IPS DF 19.7 (cell line): ENCODE measurements around the gene APOOL.
A peak's percentile ranks its signal among the peaks of the same experiment; 100 is the strongest.
"Not testable (repeated sequence)": the region's sequence is repeated elsewhere in the genome, so short reads cannot be mapped to it uniquely, and the experiment has no call there.

Source experiments
- DNase-seq: peaks from one replicate; pipeline ENCODE4 v3.0.0-alpha.2; 2013; ENCODE audit warnings: low read depth, low spot score

APOOL gene, protein sequence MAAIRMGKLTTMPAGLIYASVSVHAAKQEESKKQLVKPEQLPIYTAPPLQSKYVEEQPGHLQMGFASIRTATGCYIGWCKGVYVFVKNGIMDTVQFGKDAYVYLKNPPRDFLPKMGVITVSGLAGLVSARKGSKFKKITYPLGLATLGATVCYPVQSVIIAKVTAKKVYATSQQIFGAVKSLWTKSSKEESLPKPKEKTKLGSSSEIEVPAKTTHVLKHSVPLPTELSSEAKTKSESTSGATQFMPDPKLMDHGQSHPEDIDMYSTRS

DNA sequence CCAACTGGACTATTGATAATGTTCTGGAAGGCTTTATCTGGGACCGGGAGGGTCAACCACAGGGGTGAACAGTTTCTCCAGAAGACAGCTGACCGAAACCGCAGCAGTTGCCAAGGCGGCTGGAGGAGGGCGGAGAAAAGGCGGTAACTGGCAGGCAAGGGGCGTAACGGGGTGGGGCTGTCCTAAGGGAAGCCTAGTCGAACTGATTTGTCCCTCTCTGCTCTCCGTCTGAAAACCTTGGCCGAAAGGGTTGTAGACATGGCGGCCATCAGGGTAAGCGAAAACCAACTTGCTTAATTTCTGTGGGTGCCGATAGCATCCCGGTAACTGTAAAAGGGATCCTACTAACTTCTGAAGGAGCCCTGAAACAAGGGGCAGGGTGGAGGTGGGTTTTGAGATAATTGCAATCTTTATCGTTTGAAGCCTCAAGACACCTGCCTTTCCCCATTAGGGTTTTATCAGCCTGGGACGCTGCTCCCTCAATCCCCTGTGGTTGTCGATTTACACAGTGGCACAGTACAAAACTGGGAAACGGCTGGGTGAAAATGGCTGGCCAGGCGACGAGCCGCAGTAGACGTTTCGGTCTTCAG, at the start of gene APOOL:
Gene APOOL, plus strand, starts transcription at position 223 of the 590 bp plus-strand sequence. Its CDS starts 36 bp downstream, at position 259.
- DNase-seq, result peak; percentile 52

DNA sequence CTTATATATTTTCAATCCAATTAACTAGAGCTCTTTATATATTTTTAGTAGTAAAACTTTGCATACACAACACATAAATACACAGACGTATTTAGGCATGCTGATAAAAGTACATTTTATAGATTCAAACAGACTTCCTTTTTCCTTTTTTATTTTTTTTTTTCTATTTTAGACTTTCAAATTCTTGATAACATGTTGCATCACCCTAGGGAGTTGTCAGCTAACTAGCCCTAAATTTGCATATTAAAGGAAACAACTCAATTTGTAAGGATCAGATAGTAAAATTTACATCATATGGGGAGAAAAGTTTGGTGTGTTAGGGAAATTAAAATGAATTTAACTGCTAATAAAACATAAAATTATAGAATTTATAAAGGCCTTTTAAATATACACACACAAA, 47.4 kb upstream of the APOOL start:
- DNase-seq, result no peak

DNA sequence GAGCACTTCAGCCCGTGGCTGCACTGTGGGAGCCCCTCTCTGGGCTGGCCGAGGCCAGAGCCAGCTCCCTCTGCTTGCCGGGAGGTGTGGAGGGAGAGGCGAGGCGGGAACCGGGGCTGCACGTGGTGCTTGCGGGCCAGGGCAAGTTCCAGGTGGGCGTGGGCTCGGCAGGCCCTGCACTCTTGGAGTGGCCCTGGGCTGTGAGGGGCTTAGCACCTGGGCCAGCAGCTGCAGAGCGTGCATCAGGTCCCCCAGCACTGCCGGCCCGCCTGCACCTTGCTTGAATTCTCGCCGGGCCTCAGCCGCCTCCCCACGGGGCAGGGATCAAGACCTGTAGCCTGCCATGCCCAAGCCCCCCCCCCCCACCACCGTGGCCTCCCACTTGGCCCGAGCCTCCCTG, 28.9 kb upstream of the APOOL start:
- DNase-seq, result no peak

DNA sequence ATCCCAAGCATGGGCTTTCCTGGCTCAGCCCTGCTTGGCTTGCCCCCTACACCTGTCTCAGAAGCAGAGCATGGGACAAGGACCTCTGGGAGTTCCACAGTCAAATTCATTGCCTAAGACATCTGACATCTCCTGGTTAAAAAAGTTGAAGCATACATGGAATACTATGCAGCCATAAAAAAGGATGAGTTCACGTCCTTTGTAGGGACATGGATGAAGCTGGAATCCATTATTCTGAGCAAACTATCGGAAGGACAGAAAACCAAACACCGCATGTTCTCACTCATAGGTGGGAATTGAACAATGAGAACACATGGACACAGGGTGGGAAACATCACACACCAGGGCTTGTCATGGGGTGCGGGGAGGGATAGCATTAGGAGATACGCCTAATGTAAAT, 11.9 kb upstream of the APOOL start:
- DNase-seq, result not testable (repeated sequence)

DNA sequence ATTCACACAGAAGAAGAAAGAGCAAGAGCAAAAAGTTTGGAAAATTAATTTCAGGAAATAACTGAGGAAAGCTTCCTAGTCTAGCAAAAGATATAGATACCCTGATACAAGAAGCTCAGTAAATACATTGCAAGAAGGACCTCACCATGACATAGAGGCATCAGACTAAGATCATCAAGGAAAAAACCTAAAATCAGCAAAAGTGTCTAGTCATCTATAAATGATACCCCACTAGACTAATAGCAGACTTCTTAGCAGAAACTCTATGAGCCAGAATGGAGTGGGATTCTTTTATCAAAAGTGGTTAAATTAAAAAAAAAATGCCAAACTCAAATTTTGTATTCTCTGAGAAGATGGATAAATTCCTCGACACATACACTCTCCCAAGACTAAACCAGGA, 10.5 kb upstream of the APOOL start:
- DNase-seq, result no peak

DNA sequence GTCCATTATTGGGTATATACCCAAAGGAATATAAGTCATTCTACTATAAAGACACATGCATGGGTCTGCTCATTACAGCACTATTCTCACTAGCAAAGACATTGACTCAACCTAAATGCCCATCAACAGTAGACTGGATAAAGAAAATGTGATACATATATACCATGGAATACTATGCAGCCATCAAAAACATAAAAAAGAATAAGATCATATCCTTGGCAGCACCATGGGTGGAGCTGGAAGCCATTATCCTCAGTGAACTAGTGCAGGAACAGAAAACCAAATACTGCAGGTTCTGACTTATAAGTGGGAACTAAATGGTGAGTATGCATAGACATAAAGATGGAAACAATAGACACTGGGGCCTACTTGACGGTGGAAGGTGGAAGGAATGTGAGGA, 2.3 kb upstream of the APOOL start:
- no peak for DNase-seq

DNA sequence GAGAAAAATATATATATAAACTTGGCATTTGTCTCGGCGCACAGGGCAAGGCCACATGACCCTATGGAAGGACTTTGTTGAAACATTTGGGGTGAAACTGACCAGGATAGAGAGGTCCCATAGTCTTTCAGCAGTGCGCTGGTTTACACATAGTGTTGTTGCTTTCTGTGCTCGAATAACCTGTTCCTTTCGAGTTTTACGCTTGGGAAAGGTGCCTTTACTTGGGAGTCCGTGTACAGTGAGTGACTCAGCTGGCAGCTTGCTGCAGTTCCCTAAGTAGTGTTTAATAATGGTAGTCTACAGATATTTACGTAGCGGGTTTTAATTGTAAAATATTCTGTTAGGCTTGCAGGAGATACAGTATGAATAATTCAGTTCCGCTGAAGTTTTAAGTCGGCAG, 578 bp downstream of the APOOL start:
- DNase-seq, result no peak

DNA sequence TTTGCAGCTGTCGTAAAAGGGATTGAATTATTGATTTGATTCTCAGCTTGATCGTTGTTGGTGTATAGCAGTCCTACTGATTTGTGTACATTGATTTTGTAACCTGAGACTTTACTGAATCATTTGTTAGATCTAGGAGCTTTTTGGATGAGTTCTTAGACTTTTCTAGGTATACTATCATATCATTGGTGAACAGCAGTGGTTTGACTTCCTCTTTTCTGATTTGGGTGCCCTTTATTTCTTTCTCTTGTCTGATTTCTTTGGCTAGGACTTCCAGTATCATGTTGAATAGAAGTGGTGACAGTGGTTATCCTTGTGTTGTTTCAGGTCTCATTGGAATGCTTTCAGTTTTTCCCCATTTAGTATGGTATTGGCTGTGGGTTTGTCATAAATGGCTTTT, 8.4 kb downstream of the APOOL start:
- no peak for DNase-seq

DNA sequence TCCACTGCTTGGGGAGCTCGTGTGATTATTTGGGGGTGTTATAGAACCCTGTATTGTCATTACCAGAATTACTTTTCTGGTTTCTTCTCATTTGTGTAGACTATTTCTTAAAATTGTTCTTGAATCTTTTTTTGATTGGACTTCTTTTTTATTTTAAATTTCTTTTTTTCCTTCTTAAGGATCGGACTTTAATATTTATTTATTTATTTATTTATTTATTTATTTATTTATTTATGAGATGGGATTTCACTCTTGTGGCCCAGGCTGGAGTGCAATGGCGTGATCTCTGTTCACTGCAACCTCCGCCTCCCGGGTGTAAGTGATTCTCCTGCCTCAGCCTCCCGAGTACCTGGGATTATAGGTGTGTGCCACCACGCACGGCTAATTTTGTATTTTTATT, 11.7 kb downstream of the APOOL start:
- not testable (repeated sequence) for DNase-seq

DNA sequence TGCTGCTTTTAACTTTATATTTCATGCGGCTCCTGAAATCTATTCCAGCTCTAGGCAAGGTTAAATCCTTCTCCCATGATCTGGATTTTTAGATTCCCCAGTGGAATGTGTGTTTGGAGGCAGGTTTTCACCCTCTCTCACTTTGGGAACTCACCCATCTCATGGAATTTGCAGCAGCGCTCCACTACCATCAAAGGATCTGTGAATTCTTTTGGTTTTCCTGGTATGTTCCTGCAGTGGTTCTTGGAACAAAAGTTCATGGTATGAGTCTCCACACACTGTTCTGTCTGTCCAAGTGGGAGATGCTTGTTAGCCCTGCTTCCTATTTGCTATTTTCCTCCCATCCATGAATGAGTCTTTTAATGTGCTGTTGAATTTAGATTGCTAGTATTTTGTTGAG, 14.0 kb downstream of the APOOL start:
- no peak for DNase-seq

DNA sequence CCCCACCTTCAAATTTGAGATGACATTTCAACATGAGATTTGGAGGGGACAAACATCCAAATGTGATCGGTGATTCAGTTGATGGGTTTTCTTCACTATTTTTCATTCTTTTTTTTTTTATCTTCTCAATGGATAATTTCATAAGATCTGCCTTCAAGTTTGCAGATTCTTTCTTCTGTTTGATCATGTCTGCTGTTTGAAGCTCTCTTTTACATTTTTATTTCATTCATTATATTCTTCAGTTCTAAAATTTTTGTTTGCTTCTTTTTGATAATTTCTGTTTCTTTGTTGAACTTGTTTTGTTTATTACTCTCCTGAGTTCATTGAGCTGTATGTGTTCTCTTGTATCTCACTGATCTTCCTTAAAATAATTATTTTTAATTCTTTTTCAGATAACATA, 14.8 kb downstream of the APOOL start:
- no peak for DNase-seq

DNA sequence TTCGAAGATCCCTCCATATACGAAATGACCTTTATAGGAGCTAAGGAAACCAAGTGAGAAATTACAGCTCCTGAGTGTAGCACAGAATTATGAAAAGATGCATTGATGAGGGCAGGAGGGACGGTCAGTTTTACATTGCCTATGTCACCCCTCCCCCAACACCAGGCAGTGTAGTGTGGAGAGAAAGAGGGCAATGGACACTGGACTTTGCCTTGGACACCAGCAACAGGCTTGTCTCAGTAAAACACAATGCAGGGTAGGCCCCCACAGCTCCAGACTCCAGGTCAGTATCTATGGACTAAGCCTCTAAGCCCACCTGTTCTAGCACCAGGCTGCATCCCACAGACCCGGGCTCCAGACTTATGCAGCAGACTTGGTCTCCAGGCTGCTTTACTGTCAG, 16.5 kb downstream of the APOOL start:
- DNase-seq, result no peak

DNA sequence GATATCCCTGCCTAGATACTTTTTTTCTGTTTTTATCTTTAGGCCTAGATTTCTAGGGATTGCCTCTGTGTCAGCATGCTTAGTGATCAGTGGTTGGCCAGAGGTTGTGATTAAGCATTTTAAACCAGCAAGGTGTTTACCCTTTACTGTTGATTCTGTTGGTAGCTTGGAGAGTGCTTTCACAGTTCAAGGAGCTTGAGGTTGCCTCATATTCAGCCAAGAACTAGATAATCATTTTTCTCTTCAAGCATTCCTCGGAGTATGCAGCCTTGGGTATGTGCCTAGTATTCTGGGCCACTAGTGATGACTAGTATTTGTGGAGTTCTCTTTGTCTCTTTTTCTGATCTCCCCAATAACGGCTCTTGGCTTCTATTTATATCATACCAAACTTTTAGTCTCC, 20.4 kb downstream of the APOOL start:
- DNase-seq, result no peak

DNA sequence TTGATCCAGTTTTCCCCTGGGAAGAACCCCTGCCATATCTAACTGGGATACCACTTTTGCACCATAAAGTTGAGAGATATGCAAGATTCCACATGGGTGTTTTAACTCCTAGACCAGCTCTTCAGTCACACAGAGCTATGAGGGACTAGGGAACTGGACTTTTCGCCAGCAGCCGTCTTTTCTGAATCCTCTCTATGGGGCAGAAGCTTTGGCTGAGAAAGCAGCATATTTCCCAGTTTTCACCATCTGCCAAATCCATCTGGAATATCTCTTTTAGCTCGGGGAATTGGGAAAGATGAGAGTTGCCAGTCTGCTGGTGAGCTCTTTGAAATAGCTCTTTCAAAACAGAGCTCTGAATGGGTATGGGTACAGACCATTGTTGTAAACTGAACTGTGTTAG, 20.9 kb downstream of the APOOL start:
- no peak for DNase-seq

DNA sequence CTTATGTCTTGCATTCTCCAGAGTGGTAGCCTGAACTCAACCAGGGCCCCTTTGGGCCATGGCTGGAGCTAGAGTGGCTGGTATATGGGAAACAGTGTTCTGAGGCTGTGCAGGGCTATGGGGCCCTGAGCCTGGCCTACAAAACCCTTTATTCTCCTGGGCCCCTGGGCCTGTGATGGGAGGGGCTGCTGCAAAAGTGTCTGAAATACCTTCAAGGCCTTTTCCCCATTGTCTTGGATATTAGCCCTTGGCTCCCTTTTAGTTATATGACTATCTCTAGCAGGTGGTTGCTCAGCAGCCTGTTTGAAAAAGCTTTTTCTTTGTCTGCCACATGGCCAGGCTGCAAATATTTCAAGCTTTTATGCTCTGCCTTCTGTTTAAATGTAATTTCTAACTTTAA, 22.5 kb downstream of the APOOL start:
- peak; percentile 3 for DNase-seq

DNA sequence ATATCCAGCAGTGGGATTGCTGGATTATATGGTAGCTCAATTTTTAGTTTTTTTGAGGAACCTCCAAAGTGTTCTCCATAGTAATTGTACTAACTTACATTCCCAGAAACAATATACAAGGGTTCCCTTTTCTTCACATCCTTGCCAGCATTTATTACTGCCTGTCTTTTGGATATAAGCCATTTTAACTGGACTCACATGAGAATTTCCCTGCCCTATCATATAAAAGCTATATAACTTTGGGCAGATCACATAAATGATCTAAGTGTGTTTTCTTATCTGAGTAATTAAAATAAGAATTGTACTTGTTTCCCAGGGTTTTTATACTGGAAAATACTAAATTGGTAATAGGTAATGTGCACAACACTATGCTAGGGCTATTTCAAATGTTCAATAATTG, 25.4 kb downstream of the APOOL start:
- DNase-seq, result no peak

DNA sequence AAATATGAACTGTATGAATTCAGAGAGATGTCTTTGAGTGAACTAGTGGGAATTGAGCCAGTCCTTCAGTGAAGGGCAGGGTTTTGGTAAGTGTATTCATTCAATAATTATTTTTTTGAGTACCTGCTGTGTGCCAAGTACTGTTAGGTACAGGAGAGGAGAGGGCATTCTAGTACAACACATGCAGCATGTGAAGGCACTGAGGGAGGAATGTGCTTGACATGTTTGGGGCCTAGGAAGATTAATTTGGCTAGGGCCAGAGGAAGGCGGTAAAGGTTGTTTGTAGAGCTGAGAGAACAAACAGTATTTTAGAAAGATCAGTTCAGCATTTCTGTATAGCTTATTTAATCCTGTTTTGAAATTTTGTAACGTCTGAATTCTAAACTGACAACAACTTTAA, 27.8 kb downstream of the APOOL start:
- no peak for DNase-seq

DNA sequence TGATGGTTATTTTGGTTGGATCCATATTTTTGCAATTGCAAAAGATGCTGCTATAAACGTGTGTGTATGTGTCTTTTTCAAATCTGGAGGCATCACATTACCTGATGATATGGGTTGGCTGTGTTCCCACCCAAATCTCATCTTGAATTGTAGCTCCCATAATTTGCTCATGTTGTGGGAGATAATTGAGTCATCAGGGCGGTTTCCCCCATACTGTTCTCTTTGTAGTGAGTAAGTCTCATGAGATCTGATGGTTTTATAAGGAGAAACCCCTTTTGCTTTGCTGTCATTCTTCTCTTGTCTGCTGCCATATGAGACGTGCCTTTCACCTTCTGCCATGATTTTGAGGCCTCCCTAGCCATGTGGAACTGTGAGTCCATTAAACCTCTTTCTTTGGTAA, 33.4 kb downstream of the APOOL start:
- no peak for DNase-seq

DNA sequence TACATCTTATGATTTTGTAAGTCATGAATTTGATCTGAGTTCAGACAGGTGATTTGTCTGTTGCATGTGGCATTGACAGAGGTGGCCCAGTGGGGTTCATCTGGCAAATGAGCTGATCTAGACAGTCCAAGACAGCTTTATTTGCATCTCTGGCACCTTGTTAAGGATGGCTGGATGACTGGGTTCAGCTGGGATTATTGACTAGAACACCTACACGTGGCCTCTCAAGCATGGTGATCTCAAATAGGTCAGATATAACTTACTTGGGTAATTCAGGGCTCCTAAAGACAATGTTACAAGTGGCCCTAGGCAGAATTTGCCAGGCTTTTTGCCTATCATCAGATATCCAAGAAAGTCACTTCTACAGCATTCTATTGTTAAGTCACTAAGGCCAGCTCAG, 48.0 kb downstream of the APOOL start:
- no peak for DNase-seq

DNA sequence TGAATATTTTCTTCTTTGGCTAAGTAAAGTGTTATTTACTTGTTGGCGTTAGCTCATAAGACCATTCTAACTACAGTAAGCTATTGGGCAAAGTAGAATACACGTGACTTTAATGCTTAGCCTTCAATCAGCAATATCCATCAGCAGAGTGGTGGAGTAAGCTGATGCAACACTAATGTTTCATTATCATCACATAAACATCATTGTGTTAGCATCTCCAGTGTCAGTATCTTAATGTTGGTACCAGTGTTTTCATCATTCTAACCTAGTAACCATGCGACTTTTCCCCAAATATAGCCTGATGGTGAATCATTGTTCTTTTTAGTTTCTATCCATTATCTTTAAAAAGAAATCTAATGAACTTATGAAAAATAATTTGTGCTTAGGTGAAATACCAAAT, 48.5 kb downstream of the APOOL start:
- no peak for DNase-seq

DNA sequence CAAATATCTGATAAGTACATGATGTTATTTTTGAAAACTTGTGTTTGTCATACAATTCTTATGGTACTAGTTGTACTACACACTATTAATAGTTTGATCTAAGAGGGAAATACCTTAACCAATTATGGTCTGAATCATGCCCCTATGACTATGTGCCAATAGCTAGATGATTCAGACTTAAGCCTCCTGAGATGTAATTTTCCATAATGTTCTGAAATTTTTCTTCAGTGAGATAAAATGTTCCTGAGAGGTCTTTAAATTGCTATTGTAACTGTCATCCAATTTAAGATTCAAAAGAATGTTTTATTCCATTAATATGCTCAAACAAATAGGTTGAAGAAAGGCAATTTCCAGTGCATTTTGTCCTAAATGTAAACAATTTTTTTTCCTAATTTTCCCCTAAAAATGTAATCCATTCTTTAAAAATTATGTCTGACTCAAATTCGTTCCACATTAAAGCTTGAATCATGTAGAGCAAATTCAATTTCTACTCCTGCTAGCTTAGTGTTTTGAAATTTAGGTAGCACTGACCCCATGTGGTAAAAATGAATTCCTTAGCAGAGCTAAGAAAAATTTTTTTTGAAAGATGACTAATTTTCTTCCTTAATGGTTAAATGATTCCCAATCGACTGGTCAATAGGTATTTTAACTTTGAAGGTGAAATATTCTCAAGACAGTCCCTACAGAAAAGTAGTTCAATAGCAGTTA, 49.1 kb downstream of the APOOL start:
- no peak for DNase-seq

DNA sequence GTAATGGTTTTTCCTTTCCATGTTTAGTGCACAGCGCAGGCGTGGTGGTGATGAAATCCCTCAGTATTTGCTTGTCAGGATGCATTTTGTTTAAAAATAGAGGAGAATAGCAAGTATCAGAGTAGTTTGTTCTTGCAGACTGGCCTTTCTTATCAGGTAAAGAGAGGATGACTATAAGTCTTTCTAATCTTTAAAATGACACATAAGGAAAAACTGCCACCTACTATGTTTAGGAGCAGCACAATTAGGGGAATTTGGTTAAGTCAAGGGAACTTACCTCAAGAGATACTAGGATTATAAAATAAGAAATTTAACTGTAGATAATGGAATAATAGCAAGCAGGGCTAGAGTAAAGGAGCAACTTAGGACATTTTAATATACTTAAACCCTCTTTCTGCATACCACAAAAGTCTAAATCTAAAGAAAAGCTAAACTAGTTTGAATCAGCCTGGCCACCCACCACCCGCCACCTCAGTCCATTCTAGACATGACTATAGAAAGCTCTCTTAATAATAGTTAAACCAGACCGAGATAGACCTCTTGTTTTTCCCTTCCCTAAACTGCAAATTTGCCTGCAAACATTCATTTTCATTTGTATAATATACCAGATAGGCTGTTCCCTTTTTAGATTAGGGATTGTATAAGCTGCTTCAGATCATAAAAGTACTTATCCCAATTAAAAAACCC, 62.0 kb downstream of the APOOL start:
- no peak for DNase-seq

DNA sequence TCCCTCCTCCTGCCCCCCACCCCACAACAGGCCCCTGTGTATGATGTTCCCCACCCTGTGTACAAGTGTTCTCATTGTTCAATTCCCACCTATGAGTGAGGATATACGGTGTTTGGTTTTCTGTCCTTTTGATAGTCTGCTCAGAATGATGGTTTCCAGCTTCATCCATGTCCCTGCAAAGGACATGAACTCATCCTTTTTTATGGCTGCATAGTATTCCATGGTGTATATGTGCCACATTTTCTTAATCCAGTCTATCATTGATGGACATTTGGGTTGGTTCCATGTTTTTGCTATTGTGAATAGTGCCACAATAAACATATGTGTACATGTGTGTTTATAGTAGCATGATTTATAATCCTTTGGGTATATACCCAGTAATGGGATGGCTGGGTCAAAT, 73.6 kb downstream of the APOOL start:
- not testable (repeated sequence) for DNase-seq
